ENCODE data around the gene EVA1A. TPM values are rescaled to one million over a fixed set of nuclear protein-coding genes. Genes with fewer than 3 reads are reported as not detected.

EVA1A gene
- total RNA-seq, 2 experiments from 2014 or later: 0.43 TPM; not detected in 1

- H3K9me3 Mint-ChIP-seq: peaks cover 1% of the 10 kb centered on the region
- H3K4me1 Mint-ChIP-seq (ENCODE audit: low read depth): no peaks in the 10 kb centered on the region
- H3K27me3 Mint-ChIP-seq: peaks cover 3% of the 10 kb centered on the region
- TF ChIP-seq, protein P1, sequence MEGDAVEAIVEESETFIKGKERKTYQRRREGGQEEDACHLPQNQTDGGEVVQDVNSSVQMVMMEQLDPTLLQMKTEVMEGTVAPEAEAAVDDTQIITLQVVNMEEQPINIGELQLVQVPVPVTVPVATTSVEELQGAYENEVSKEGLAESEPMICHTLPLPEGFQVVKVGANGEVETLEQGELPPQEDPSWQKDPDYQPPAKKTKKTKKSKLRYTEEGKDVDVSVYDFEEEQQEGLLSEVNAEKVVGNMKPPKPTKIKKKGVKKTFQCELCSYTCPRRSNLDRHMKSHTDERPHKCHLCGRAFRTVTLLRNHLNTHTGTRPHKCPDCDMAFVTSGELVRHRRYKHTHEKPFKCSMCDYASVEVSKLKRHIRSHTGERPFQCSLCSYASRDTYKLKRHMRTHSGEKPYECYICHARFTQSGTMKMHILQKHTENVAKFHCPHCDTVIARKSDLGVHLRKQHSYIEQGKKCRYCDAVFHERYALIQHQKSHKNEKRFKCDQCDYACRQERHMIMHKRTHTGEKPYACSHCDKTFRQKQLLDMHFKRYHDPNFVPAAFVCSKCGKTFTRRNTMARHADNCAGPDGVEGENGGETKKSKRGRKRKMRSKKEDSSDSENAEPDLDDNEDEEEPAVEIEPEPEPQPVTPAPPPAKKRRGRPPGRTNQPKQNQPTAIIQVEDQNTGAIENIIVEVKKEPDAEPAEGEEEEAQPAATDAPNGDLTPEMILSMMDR (IDR thresholded peaks at IDR 0.05): no peak
- ChIA-PET CTCF (interaction anchor here (2.4 kb wide), 1 partner anchor 152 kb away, joined by 5 read pairs; no protein-coding TSS in a partner anchor), POLR2A (no interaction called here)
- no peaks in the 10 kb centered on the region for H3K36me3 Mint-ChIP-seq (ENCODE audit: low read depth)
- H3K4me3 Mint-ChIP-seq: no peak overlapping the region
- ATAC-seq (no peak), DNase-seq (no peak)
- H3K27ac Mint-ChIP-seq: no peak overlapping the region
- intact Hi-C loops (cut with micrococcal nuclease): no loop called here
Observed at GRCh38 chr2:75456825-75457224, 103.9 kb downstream of the EVA1A start.

- Mint-ChIP-seq H3K27ac (no peak overlapping the region), H3K9me3 (peaks cover 1% of the 10 kb centered on the region), H3K4me1 (ENCODE audit: low read depth) (no peaks in the 10 kb centered on the region), H3K4me3 (no peak overlapping the region), H3K36me3 (ENCODE audit: low read depth) (no peaks in the 10 kb centered on the region), H3K27me3 (no peaks in the 10 kb centered on the region)
- TF ChIP-seq, protein P1 (IDR thresholded peaks at IDR 0.05): no peak
- ChIA-PET CTCF (interaction anchor here (1.5 to 2.4 kb wide), 2 partner anchors 11 to 152 kb away, joined by 5 read pairs; no protein-coding TSS in a partner anchor), POLR2A (no interaction called here)
- intact Hi-C loops (cut with micrococcal nuclease): no loop called here
- no peak for DNase-seq
- ATAC-seq: no peak
Observed at GRCh38 chr2:75456111-75456510, 104.6 kb downstream of the EVA1A start.

DNA sequence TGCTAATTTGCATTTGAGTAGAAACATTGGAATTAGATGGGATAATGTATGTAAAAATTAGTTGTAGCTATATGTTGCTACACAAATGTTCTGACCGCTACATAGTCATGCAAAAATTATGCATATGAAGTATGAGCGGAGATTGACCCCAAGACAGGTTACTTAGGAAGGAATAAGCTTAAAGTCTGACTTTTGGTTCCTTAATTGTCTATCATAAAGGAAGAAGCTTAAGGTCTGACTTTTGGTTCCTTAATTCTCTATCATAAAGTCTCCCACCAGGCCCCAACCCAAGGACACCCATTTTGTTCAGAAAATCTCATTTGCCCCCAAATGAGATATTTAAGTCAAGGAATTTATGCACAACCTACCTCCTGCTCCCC lies 106.5 kb downstream of the EVA1A start:
- Mint-ChIP-seq H3K27ac (no peak overlapping the region), H3K4me1 (ENCODE audit: low read depth) (no peaks in the 10 kb centered on the region), H3K27me3 (no peaks in the 10 kb centered on the region), H3K9me3 (peaks cover 2% of the 10 kb centered on the region), H3K36me3 (ENCODE audit: low read depth) (no peaks in the 10 kb centered on the region), H3K4me3 (no peak overlapping the region)
- TF ChIP-seq, protein P1 (IDR thresholded peaks at IDR 0.05): no peak
- intact Hi-C loops (cut with micrococcal nuclease): no loop called here
- CTCF ChIA-PET: interaction anchor here (1.3 kb wide), 1 partner anchor 14 kb away, joined by 3 read pairs; no protein-coding TSS in a partner anchor
- ATAC-seq: no peak
- POLR2A ChIA-PET: no interaction called here
- no peak for DNase-seq

GRCh38 chr2:75453384-75454240 lies 107.1 kb downstream of the EVA1A start:
- no peaks in the 10 kb centered on the region for H3K4me1 Mint-ChIP-seq (ENCODE audit: low read depth)
- H3K9me3 Mint-ChIP-seq: peaks cover 2% of the 10 kb centered on the region
- intact Hi-C loops (cut with micrococcal nuclease): no loop called here
- ChIA-PET CTCF (interaction anchor here (1.3 kb wide), 1 partner anchor 13 kb away, joined by 3 read pairs; no protein-coding TSS in a partner anchor), POLR2A (no interaction called here)
- ATAC-seq (no peak), DNase-seq (no peak)
- no peaks in the 10 kb centered on the region for H3K36me3 Mint-ChIP-seq (ENCODE audit: low read depth)
- H3K27me3 Mint-ChIP-seq: no peaks in the 10 kb centered on the region
- no peak overlapping the region for H3K4me3 Mint-ChIP-seq
- TF ChIP-seq, protein P1 (IDR thresholded peaks at IDR 0.05): no peak
- H3K27ac Mint-ChIP-seq: no peak overlapping the region

DNA sequence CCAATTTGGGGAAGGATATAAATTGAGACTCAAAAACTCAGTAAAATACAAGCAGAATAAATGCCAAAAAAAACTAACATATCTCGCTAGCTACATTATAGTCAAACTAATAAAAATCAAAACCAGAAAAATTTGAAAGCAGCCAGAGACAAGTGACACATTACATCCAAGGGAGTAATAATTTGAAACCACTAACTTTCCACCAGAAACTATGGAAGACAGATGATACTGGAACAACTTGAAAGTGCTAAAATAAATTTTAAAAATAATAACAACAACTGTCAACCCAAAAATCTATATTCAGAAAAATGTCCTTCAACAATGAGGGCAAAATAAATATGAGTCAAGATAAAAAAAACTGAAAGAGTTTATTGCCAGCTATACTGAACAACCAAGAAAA lies 110.7 kb downstream of the EVA1A start:
- Mint-ChIP-seq H3K36me3 (ENCODE audit: low read depth) (no peaks in the 10 kb centered on the region), H3K27me3 (no peaks in the 10 kb centered on the region), H3K27ac (no peak overlapping the region), H3K9me3 (peaks cover 2% of the 10 kb centered on the region), H3K4me1 (ENCODE audit: low read depth) (no peaks in the 10 kb centered on the region), H3K4me3 (no peak overlapping the region)
- POLR2A ChIA-PET: no interaction called here
- CTCF ChIA-PET: no interaction called here
- TF ChIP-seq, protein P1 (IDR thresholded peaks at IDR 0.05): no peak
- ATAC-seq (no peak), DNase-seq (no peak)
- intact Hi-C loops (cut with micrococcal nuclease): no loop called here
